HepG2 (cell line): ENCODE data around the gene ZC3H12A. TPM values are rescaled to one million over a fixed set of nuclear protein-coding genes. Genes with fewer than 3 reads are reported as not detected.

Source experiments
- DNMT1 ChIP-seq: sonication (generic); formaldehyde crosslinking; IDR thresholded peaks from 2 replicates; pipeline ENCODE4 v1.5.1; 2020; ENCODE audit warnings: mild to moderate bottlenecking, missing genetic modification reagents
- ETV5 ChIP-seq: IDR thresholded peaks from 2 replicates; pipeline ENCODE4 v1.6.1; 2018; ENCODE audit warnings: missing biosample characterization, missing genetic modification reagents, inconsistent platforms, borderline replicate concordance
- FOXC1 ChIP-seq: sonication (generic); formaldehyde crosslinking; IDR thresholded peaks from 2 replicates; pipeline ENCODE4 v1.8.0; 2022; ENCODE audit warnings: mild to moderate bottlenecking, missing genetic modification reagents, borderline replicate concordance
- HNRNPK ChIP-seq: fragments of 200-400 bp; formaldehyde crosslinking; IDR thresholded peaks from 2 replicates; pipeline ENCODE4 v1.6.1; 2018; ENCODE audit warnings: low read length, low read depth, moderate library complexity, mild to moderate bottlenecking; ENCODE audit not compliant: poor library complexity, severe bottlenecking
- MED13 ChIP-seq: sonication (generic); formaldehyde crosslinking; IDR thresholded peaks from 2 replicates; pipeline ENCODE4 v1.5.0; 2020; ENCODE audit warnings: missing genetic modification reagents
- MLLT10 ChIP-seq: sonication (generic); formaldehyde crosslinking; IDR thresholded peaks from 2 replicates; pipeline ENCODE4 v1.4.0; 2020; ENCODE audit warnings: missing genetic modification reagents
- PITX1 ChIP-seq: sonication (generic); formaldehyde crosslinking; IDR thresholded peaks from 2 replicates; pipeline ENCODE4 v1.5.1; 2020; ENCODE audit warnings: mild to moderate bottlenecking, missing genetic modification reagents
- SKI ChIP-seq: fragments of 450-650 bp; IDR thresholded peaks from one replicate; pipeline ENCODE4 v1.6.1; 2018; ENCODE audit warnings: mild to moderate bottlenecking; ENCODE audit not compliant: partially characterized antibody
- TAF15 ChIP-seq: fragments of 200-400 bp; formaldehyde crosslinking; IDR thresholded peaks from one replicate; pipeline ENCODE4 v1.6.1; 2018; ENCODE audit warnings: mild to moderate bottlenecking, low read depth, low read length; ENCODE audit not compliant: poor library complexity, severe bottlenecking
- TBX2 ChIP-seq: sonication (generic); formaldehyde crosslinking; IDR thresholded peaks from 2 replicates; pipeline ENCODE4 v1.5.0; 2020; ENCODE audit warnings: missing genetic modification reagents, mild to moderate bottlenecking, borderline replicate concordance
- TEAD3 ChIP-seq: optimal IDR thresholded peaks from 2 replicates; pipeline ENCODE3; 2016; ENCODE audit warnings: borderline replicate concordance
- ZNF138 ChIP-seq: sonication (generic); formaldehyde crosslinking; IDR thresholded peaks from 2 replicates; pipeline ENCODE4 v1.5.0; 2020; ENCODE audit warnings: mild to moderate bottlenecking, low read depth, missing genetic modification reagents
- ZNF263 ChIP-seq: sonication (generic); formaldehyde crosslinking; IDR thresholded peaks from 2 replicates; pipeline ENCODE4 v1.4.0; 2020; ENCODE audit warnings: missing genetic modification reagents
- ZNF350 ChIP-seq: sonication (generic); formaldehyde crosslinking; IDR thresholded peaks from 2 replicates; pipeline ENCODE4 v1.4.0; 2020; ENCODE audit warnings: mild to moderate bottlenecking, low read depth, missing genetic modification reagents, borderline replicate concordance
- polyA plus RNA-seq, 8 experiments: library from polyadenylated mRNA; depleted of rRNA in 3 of 8; stranded (reverse) in 7 of 8; unstranded in 1 of 8; fragments of >200 nt; fragmentation: Illumina TruSeq in 4 of 8; extraction: Trizol in 4 of 8; gene quantifications; 2 replicates each; pipeline versions ENCODE4 v1.2.1 to v1.2.3, GENCODE V29; 2011 to 2016; ENCODE audit warnings: low read depth in 4 of 8, missing spikeins in 1 of 8, mixed read lengths in 1 of 8; ENCODE audit not compliant: insufficient read depth in 1 of 8
- total RNA-seq, 5 experiments: library from RNA; depleted of rRNA; stranded (reverse); fragments of >200 nt; fragmentation: Illumina TruSeq; extraction: Trizol; gene quantifications; 2 replicates each; pipeline ENCODE4 v1.2.3, GENCODE V29; 2016; ENCODE audit warnings: low read depth in 1 of 5
- TF ChIP-seq, protein P1 (sequence below): conservative IDR thresholded peaks from 2 replicates; pipeline ENCODE4 v1.6.1; 2018; ENCODE audit warnings: missing genetic modification reagents
- TF ChIP-seq, protein P2 (sequence below): sonication (generic); formaldehyde crosslinking; IDR thresholded peaks from 2 replicates; pipeline ENCODE4 v1.4.0; 2020; ENCODE audit warnings: missing genetic modification reagents
- TF ChIP-seq, protein P3 (sequence below): IDR thresholded peaks from 2 replicates; pipeline ENCODE4 v1.6.1; 2016; ENCODE audit warnings: missing compliant biosample characterization, missing genetic modification reagents, borderline replicate concordance
- TF ChIP-seq, protein P4 (sequence below): sonication (generic); formaldehyde crosslinking; IDR thresholded peaks from 2 replicates; pipeline ENCODE4 v1.4.0; 2020; ENCODE audit warnings: missing genetic modification reagents

Gene ZC3H12A
- total and polyA plus RNA-seq, 2 of the 13 experiments (the other 11 are each of a cell fraction or from before 2014, with no cell fraction given) = 6.8 to 13.3 TPM

DNA sequence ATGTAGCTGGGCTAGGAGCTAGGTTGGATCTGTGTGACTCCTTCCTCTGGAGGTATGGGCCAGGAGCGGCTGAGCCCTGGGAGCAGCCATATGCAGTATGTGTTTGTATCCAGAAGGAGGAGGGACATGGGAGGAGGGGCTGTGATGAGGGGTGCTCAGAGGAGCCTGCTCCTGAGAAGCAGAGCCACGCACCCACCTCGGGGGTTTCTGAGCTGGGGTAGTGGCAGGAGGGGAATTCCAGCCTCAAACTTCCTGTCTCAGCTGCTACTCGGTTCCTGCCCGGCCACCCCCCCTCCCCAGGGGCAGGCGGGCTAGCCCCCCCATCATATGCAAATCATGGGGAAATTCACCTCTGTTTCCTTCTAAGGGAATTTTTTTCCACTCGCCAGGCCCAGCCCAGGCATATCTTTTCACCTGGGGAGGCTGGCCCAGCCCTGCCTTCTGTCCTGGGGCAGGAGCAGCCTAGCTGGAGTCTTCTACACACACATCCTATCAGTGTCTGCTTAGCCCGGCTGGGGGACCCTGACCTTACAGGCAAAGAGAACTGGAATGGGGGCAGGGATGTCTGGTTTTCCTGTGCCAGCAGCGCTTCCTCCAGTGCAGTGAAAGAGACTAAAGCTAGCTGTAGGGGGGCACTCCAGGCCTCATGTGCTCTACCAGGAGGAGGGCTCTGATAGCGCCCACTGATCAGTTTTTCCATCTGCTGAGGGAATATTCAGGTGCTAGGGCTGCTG is 3.0 kb downstream of the ZC3H12A start (continued):
- TF ChIP-seq, protein P1, sequence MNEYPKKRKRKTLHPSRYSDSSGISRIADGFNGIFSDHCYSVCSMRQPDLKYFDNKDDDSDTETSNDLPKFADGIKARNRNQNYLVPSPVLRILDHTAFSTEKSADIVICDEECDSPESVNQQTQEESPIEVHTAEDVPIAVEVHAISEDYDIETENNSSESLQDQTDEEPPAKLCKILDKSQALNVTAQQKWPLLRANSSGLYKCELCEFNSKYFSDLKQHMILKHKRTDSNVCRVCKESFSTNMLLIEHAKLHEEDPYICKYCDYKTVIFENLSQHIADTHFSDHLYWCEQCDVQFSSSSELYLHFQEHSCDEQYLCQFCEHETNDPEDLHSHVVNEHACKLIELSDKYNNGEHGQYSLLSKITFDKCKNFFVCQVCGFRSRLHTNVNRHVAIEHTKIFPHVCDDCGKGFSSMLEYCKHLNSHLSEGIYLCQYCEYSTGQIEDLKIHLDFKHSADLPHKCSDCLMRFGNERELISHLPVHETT (CRISPR knock-in tag) = no peak
- TF ChIP-seq, protein P2, sequence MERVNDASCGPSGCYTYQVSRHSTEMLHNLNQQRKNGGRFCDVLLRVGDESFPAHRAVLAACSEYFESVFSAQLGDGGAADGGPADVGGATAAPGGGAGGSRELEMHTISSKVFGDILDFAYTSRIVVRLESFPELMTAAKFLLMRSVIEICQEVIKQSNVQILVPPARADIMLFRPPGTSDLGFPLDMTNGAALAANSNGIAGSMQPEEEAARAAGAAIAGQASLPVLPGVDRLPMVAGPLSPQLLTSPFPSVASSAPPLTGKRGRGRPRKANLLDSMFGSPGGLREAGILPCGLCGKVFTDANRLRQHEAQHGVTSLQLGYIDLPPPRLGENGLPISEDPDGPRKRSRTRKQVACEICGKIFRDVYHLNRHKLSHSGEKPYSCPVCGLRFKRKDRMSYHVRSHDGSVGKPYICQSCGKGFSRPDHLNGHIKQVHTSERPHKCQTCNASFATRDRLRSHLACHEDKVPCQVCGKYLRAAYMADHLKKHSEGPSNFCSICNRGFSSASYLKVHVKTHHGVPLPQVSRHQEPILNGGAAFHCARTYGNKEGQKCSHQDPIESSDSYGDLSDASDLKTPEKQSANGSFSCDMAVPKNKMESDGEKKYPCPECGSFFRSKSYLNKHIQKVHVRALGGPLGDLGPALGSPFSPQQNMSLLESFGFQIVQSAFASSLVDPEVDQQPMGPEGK (CRISPR knock-in tag) = peak; percentile 84
- no peak for TF ChIP-seq SKI
- 0 out of 2 replicates have a peak, but pooled peaks have one; percentile 36 for TF ChIP-seq ETV5 (CRISPR knock-in tag)
- TF ChIP-seq ZNF350 (CRISPR knock-in tag) = no peak
- TF ChIP-seq, protein P3, sequence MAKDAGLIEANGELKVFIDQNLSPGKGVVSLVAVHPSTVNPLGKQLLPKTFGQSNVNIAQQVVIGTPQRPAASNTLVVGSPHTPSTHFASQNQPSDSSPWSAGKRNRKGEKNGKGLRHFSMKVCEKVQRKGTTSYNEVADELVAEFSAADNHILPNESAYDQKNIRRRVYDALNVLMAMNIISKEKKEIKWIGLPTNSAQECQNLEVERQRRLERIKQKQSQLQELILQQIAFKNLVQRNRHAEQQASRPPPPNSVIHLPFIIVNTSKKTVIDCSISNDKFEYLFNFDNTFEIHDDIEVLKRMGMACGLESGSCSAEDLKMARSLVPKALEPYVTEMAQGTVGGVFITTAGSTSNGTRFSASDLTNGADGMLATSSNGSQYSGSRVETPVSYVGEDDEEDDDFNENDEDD (CRISPR knock-in tag) = no peak
- TF ChIP-seq ZNF263 (CRISPR knock-in tag) = peak; percentile 97
- no peak for TF ChIP-seq TAF15
- 0 out of 2 replicates have a peak, but pooled peaks have one; percentile 38 for TF ChIP-seq FOXC1 (CRISPR knock-in tag)
- TF ChIP-seq, protein P4, sequence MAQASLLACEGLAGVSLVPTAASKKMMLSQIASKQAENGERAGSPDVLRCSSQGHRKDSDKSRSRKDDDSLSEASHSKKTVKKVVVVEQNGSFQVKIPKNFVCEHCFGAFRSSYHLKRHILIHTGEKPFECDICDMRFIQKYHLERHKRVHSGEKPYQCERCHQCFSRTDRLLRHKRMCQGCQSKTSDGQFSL (CRISPR knock-in tag) = peak; percentile 80
- no peak for TF ChIP-seq TEAD3
- TF ChIP-seq ZNF138 (CRISPR knock-in tag) = no peak
- peak; percentile 5; the same call in 1 of the 2 replicates for TF ChIP-seq TBX2 (CRISPR knock-in tag)
- no peak for TF ChIP-seq HNRNPK
- peak; percentile 60; the same call in 1 of the 2 replicates for TF ChIP-seq PITX1 (CRISPR knock-in tag)
- no peak for TF ChIP-seq MED13 (CRISPR knock-in tag)
- 0 out of 2 replicates have a peak, but pooled peaks have one; percentile 44 for TF ChIP-seq DNMT1 (CRISPR knock-in tag)
- TF ChIP-seq MLLT10 (CRISPR knock-in tag) = no peak
- TF ChIP-seq, all 625 proteins: peak for 21
